SK-N-SH (cell line): ENCODE data around the gene SLC25A51. TPM values are rescaled to one million over a fixed set of nuclear protein-coding genes. Genes with fewer than 3 reads are reported as not detected.
A peak's percentile ranks its signal among the peaks of the same experiment; 100 is the strongest.

Source experiments
- CTCF ChIA-PET: fragments of 300-600, 350-600 bp; formaldehyde crosslinking; extraction: SDS; loops from one replicate; lab custom pipeline; 2021; lab: Yijun Ruan, JAX
- POLR2A ChIA-PET: fragments of 350-600 bp; sonication (Branson Sonifier 250); formaldehyde crosslinking; extraction: SDS; loops from one replicate; lab custom pipeline; 2020; ENCODE audit warnings: antibody characterized with exemption, inconsistent platforms; lab: Yijun Ruan, JAX
- DNase-seq: peaks from one replicate; pipeline ENCODE4 v3.0.0; 2012
- H2AFZ ChIP-seq: fragments of 200-600 bp; sonication (generic); 2 replicates; pipeline ENCODE4 v1.8.1; 2016; ENCODE audit warnings: antibody characterized with exemption, mild to moderate bottlenecking, low read depth
- H3F3A ChIP-seq: fragments of 200-600 bp; sonication (generic); replicated peaks from 2 replicates; pipeline ENCODE3; 2016; ENCODE audit warnings: antibody characterized with exemption, mild to moderate bottlenecking; ENCODE audit not compliant: insufficient read depth
- H3K27ac ChIP-seq, 2 experiments: fragments of 200-500 bp in 1 of 2; fragments of 200-600 bp in 1 of 2; sonication (Bioruptor generic) in 1 of 2; sonication (generic), shearing (Covaris generic) in 1 of 2; 2 replicates each; pipeline versions ENCODE4 v1.5.1 to v1.6.1; 2014 to 2016; ENCODE audit warnings: low read depth in 2 of 2, inconsistent platforms in 1 of 2, low read length in 1 of 2, mild to moderate bottlenecking in 1 of 2, mixed read lengths in 1 of 2
- H3K27me3 ChIP-seq: fragments of 200-600 bp; sonication (generic), shearing (Covaris generic); 2 replicates; pipeline ENCODE4 v1.6.1; 2016; ENCODE audit warnings: mixed run types; ENCODE audit not compliant: insufficient read depth
- H3K36me3 ChIP-seq, 2 experiments: fragments of 200-500 bp in 1 of 2; fragments of 200-600 bp in 1 of 2; sonication (Bioruptor generic) in 1 of 2; sonication (generic) in 1 of 2; replicated peaks in 1 of 2; 2 replicates each; pipeline versions ENCODE3 to v1.5.1; 2014 to 2016; ENCODE audit warnings: low read length in 1 of 2, mild to moderate bottlenecking in 1 of 2; ENCODE audit not compliant: insufficient read depth in 2 of 2, control insufficient read depth in 1 of 2
- H3K4me1 ChIP-seq, 2 experiments: fragments of 200-500 bp in 1 of 2; fragments of 200-600 bp in 1 of 2; sonication (Bioruptor generic) in 1 of 2; sonication (generic), shearing (Covaris generic) in 1 of 2; 2 replicates each; pipeline versions ENCODE4 v1.5.1 to v1.6.1; 2014 to 2016; ENCODE audit warnings: low read depth in 1 of 2, low read length in 1 of 2, mixed run types in 1 of 2; ENCODE audit not compliant: insufficient read depth in 2 of 2, control insufficient read depth in 1 of 2
- H3K4me2 ChIP-seq: fragments of 200-600 bp; sonication (generic), shearing (Covaris generic); 2 replicates; pipeline ENCODE4 v1.6.1; 2017; ENCODE audit warnings: mixed run types
- H3K4me3 ChIP-seq, 2 experiments: fragments of 200-500 bp in 1 of 2; fragments of 200-600 bp in 1 of 2; sonication (Bioruptor generic) in 1 of 2; sonication (generic), shearing (Covaris generic) in 1 of 2; 2 replicates each; pipeline versions ENCODE4 v1.5.1 to v1.8.1; 2014 to 2016; ENCODE audit warnings: low read depth in 2 of 2, inconsistent platforms in 1 of 2, low read length in 1 of 2, mild to moderate bottlenecking in 1 of 2, mixed read lengths in 1 of 2, moderate library complexity in 1 of 2
- H3K79me2 ChIP-seq: fragments of 200-600 bp; sonication (generic); 2 replicates; pipeline ENCODE4 v1.8.1; 2017; ENCODE audit warnings: mild to moderate bottlenecking; ENCODE audit not compliant: insufficient read depth
- H3K9ac ChIP-seq: fragments of 200-600 bp; sonication (generic); 2 replicates; pipeline ENCODE4 v1.6.1; 2017; ENCODE audit warnings: mixed run types
- H3K9me2 ChIP-seq: fragments of 200-600 bp; sonication (generic); 2 replicates; pipeline ENCODE4 v1.6.1; 2017; ENCODE audit warnings: mixed run types
- H3K9me3 ChIP-seq: fragments of 200-600 bp; sonication (generic); 2 replicates; pipeline ENCODE4 v1.6.1; 2017; ENCODE audit warnings: mixed run types, mild to moderate bottlenecking, moderate library complexity
- H4K20me1 ChIP-seq: fragments of 200-600 bp; sonication (generic); 2 replicates; pipeline ENCODE4 v1.6.1; 2017; ENCODE audit warnings: mild to moderate bottlenecking, mixed run types; ENCODE audit not compliant: insufficient read depth
- ELF1 ChIP-seq: IDR thresholded peaks from 2 replicates; pipeline ENCODE4 v1.4.0; 2012
- EZH2phosphoT487 ChIP-seq: fragments of 200-600 bp; sonication (generic); IDR thresholded peaks from 2 replicates; pipeline ENCODE4 v1.6.1; 2017; ENCODE audit warnings: low read depth, mixed run types, mild to moderate bottlenecking, antibody characterized with exemption, moderate library complexity, borderline replicate concordance
- FOSL2 ChIP-seq: IDR thresholded peaks from 2 replicates; pipeline ENCODE4 v1.4.0; 2012; ENCODE audit warnings: low read depth, mild to moderate bottlenecking, moderate library complexity, borderline replicate concordance
- GABPA ChIP-seq: IDR thresholded peaks from 2 replicates; pipeline ENCODE4 v1.4.0; 2012; ENCODE audit warnings: low read depth, mild to moderate bottlenecking
- GATA2 ChIP-seq: sonication (generic); formaldehyde crosslinking; IDR thresholded peaks from 2 replicates; pipeline ENCODE4 v1.5.0; 2020; ENCODE audit warnings: mild to moderate bottlenecking, missing genetic modification reagents
- IRF3 ChIP-seq: fragments of 150-350 bp; IDR thresholded peaks from 2 replicates; pipeline ENCODE4 v1.6.1; 2016; ENCODE audit warnings: mild to moderate bottlenecking, low read depth, low read length
- JUND ChIP-seq: IDR thresholded peaks from 2 replicates; pipeline ENCODE4 v1.4.0; 2012
- MAX ChIP-seq: IDR thresholded peaks from 2 replicates; pipeline ENCODE4 v1.4.0; 2012; ENCODE audit warnings: low read depth
- MXI1 ChIP-seq: IDR thresholded peaks from 2 replicates; pipeline ENCODE4 v1.6.1; 2012; ENCODE audit warnings: mild to moderate bottlenecking, low read depth, low read length, improper control_type of control experiment
- NFIC ChIP-seq: IDR thresholded peaks from 2 replicates; pipeline ENCODE4 v1.4.0; 2012; ENCODE audit warnings: borderline replicate concordance
- PBX3 ChIP-seq: IDR thresholded peaks from 2 replicates; pipeline ENCODE4; 2012
- POLR2AphosphoS5 ChIP-seq: IDR thresholded peaks from 2 replicates; pipeline ENCODE4 v1.6.1; 2012; ENCODE audit warnings: low read depth, low read length
- RAD21 ChIP-seq: IDR thresholded peaks from 2 replicates; pipeline ENCODE4 v1.6.1; 2012; ENCODE audit warnings: mild to moderate bottlenecking, low read length
- RCOR1 ChIP-seq: fragments of 150-350 bp; IDR thresholded peaks from 2 replicates; pipeline ENCODE4 v1.6.1; 2017; ENCODE audit warnings: antibody characterized with exemption, low read length
- TCF12 ChIP-seq: IDR thresholded peaks from 2 replicates; pipeline ENCODE4 v1.4.0; 2012
- TEAD4 ChIP-seq: IDR thresholded peaks from 2 replicates; pipeline ENCODE4 v1.4.0; 2012; ENCODE audit warnings: mild to moderate bottlenecking, borderline replicate concordance; ENCODE audit not compliant: insufficient read depth
- ZBTB33 ChIP-seq: IDR thresholded peaks from 2 replicates; pipeline ENCODE4 v1.4.0; 2012; ENCODE audit warnings: low read depth, borderline replicate concordance
- WGBS: methylation state at CpG from one replicate; pipeline ENCODE4 v1.1.6; 2017; ENCODE audit warnings: low lambda C conversion rate; 5-methylcytosine and 5-hydroxymethylcytosine counted together
- polyA plus RNA-seq, 3 experiments: library from polyadenylated mRNA; depleted of rRNA; stranded (reverse); fragments of >200 nt; gene quantifications; 2 replicates each; pipeline ENCODE4 v1.2.3, GENCODE V29; 2012
- TF ChIP-seq, protein P1 (sequence below): IDR thresholded peaks from 2 replicates; pipeline ENCODE4 v1.4.0; 2012; ENCODE audit warnings: low read depth, borderline replicate concordance

The SLC25A51 gene
- polyA plus RNA-seq, 1 of the 3 experiments (the other 2 are of a cell fraction): 13.3 TPM

DNA sequence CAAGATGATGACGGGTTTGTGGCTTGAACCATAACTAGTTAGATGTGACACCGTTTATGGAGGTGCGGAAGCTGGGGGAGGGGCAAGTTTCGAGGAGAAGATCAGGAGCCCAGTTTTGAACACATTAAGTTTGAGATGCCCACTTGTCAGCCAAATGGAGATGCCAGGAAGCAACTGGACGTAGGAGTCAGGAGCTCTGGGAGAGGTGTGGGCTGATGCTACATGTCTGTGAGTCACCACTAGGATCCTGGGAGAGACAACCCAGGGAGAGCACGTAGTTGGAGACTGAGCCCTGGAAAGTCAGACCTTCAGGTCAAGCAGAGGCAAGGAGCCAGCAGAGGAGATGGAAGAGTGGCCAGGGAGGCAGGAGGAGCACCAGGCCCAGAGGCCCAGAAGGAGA, 48.8 kb upstream of the SLC25A51 start:
- H3K79me2 ChIP-seq: peaks cover 61% of the 10 kb centered on the region; the same call in 1 of the 2 replicates
- H3K4me3 ChIP-seq: no peak overlapping the region
- peak overlapping the region; percentile 66; the same call in 1 of the 2 replicates for H3K4me2 ChIP-seq
- H2AFZ ChIP-seq: no peak overlapping the region
- H3K9me2 ChIP-seq: no peaks in the 10 kb centered on the region
- CTCF ChIA-PET: interaction anchor here (1.0 kb wide), 1 partner anchor 15 kb away, joined by 3 read pairs; no protein-coding TSS in a partner anchor
- H3K4me1 ChIP-seq: peaks cover 25 to 46% of the 10 kb centered on the region in 2 experiments; a peak in 3 of 4 replicates
- peaks cover 14 to 18% of the 10 kb centered on the region in 2 experiments for H3K36me3 ChIP-seq
- peaks cover 31% of the 10 kb centered on the region for H3F3A ChIP-seq
- H3K27ac ChIP-seq: peak overlapping the region in 1 of 2 experiments; percentile 96; a peak in 2 of 4 replicates
- H3K9ac ChIP-seq: peak overlapping the region; percentile 64; the same call in 1 of the 2 replicates
- TF ChIP-seq PBX3 (0 out of 2 replicates have a peak, but pooled peaks have one; percentile 19), JUND (peak; percentile 11; the same call in 1 of the 2 replicates), ELF1 (no peak), POLR2AphosphoS5 (peak; percentile 30; the same call in 1 of the 2 replicates), FOSL2 (peak; percentile 56; the same call in 1 of the 2 replicates), IRF3 (no peak), RCOR1 (no peak), MAX (no peak)
- TF ChIP-seq, protein P1, sequence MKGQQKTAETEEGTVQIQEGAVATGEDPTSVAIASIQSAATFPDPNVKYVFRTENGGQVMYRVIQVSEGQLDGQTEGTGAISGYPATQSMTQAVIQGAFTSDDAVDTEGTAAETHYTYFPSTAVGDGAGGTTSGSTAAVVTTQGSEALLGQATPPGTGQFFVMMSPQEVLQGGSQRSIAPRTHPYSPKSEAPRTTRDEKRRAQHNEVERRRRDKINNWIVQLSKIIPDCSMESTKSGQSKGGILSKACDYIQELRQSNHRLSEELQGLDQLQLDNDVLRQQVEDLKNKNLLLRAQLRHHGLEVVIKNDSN: no peak
- POLR2A ChIA-PET: no interaction called here
- DNase-seq: no peak
- H3K9me3 ChIP-seq: no peaks in the 10 kb centered on the region
- WGBS: 63% methylated on average over 6 of the region's 6 CpGs
- no peaks in the 10 kb centered on the region for H3K27me3 ChIP-seq
- no peaks in the 10 kb centered on the region for H4K20me1 ChIP-seq

GRCh38 chr9:37951671-37952449, 47.9 kb upstream of the SLC25A51 start:
- H3K36me3 ChIP-seq: peaks cover 21 to 23% of the 10 kb centered on the region in 2 experiments
- POLR2A ChIA-PET: no interaction called here

More at GRCh38 chr9:37951671-37952449, 47.9 kb upstream of the SLC25A51 start:
- peaks cover 24 to 46% of the 10 kb centered on the region in 2 experiments; a peak in 3 of 4 replicates for H3K4me1 ChIP-seq
- no peaks in the 10 kb centered on the region for H3K9me3 ChIP-seq
- H3K4me3 ChIP-seq: no peak overlapping the region
- WGBS: 90% methylated on average over 12 of the region's 12 CpGs
- no peaks in the 10 kb centered on the region for H3K27me3 ChIP-seq
- H3K4me2 ChIP-seq: no peak overlapping the region
- H3K79me2 ChIP-seq: peaks cover 59% of the 10 kb centered on the region; the same call in 1 of the 2 replicates
- DNase-seq: no peak
- H3K9me2 ChIP-seq: no peaks in the 10 kb centered on the region
- CTCF ChIA-PET: interaction anchor here (0.7 to 1.8 kb wide), 4 partner anchors 10 to 46 kb away, joined by 3 to 7 read pairs (median 4); no protein-coding TSS in a partner anchor
- H3F3A ChIP-seq: peaks cover 31% of the 10 kb centered on the region
- H3K27ac ChIP-seq: peak overlapping the region; percentile 30 to 96
- H4K20me1 ChIP-seq: no peaks in the 10 kb centered on the region
- H2AFZ ChIP-seq: no peak overlapping the region
- no peak overlapping the region for H3K9ac ChIP-seq
- TF ChIP-seq ZBTB33 (no peak), MXI1 (no peak), IRF3 (no peak), TEAD4 (no peak), GABPA (no peak), EZH2phosphoT487 (no peak), TCF12 (no peak), NFIC (no peak), RAD21 (no peak), GATA2 (CRISPR knock-in tag) (no peak), JUND (no peak)
- TF ChIP-seq, protein P1: no peak
